ENCODE data around the gene EFCAB5.
"Not testable (repeated sequence)": the region's sequence is repeated elsewhere in the genome, so short reads cannot be mapped to it uniquely, and the experiment has no call there.

The EFCAB5 gene

DNA sequence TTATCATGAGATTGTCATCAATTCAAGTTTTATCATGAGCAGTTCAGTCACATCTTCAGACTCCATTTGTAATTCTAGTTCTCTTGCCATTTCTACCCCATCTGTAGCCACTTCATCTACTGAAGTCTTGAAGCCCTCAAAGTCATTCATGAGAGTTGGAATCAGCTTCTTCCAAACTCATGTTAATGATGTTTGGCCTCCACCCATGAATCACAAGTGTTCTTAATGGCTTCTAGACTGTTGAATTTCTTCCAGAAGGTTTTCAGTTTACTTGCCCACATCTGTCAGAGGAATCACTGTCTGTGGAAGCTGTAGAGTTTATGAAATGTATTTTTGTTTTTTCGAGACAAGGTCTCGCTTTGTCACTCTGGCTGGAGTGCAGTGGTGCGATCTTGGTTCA is 191.2 kb downstream of the EFCAB5 start:
- no peaks in the 10 kb centered on the region for H3K9me3 ChIP-seq
- H3K36me3 ChIP-seq, result peaks cover 11 to 51% (median 16%) of the 10 kb centered on the region in 3 donors
- H3K4me1 ChIP-seq, result no peaks in the 10 kb centered on the region
- no peak overlapping the region for H3K27ac ChIP-seq
- intact Hi-C loops (cut with DNase I; ENCODE audit: low total_unique reads), result no loop called here
- no peaks in the 10 kb centered on the region for H3K27me3 ChIP-seq
- no peak overlapping the region for H3K4me3 ChIP-seq
- TF ChIP-seq, protein P1, sequence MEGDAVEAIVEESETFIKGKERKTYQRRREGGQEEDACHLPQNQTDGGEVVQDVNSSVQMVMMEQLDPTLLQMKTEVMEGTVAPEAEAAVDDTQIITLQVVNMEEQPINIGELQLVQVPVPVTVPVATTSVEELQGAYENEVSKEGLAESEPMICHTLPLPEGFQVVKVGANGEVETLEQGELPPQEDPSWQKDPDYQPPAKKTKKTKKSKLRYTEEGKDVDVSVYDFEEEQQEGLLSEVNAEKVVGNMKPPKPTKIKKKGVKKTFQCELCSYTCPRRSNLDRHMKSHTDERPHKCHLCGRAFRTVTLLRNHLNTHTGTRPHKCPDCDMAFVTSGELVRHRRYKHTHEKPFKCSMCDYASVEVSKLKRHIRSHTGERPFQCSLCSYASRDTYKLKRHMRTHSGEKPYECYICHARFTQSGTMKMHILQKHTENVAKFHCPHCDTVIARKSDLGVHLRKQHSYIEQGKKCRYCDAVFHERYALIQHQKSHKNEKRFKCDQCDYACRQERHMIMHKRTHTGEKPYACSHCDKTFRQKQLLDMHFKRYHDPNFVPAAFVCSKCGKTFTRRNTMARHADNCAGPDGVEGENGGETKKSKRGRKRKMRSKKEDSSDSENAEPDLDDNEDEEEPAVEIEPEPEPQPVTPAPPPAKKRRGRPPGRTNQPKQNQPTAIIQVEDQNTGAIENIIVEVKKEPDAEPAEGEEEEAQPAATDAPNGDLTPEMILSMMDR (IDR thresholded peaks at IDR 0.05), result no peak
- no peak for DNase-seq

DNA sequence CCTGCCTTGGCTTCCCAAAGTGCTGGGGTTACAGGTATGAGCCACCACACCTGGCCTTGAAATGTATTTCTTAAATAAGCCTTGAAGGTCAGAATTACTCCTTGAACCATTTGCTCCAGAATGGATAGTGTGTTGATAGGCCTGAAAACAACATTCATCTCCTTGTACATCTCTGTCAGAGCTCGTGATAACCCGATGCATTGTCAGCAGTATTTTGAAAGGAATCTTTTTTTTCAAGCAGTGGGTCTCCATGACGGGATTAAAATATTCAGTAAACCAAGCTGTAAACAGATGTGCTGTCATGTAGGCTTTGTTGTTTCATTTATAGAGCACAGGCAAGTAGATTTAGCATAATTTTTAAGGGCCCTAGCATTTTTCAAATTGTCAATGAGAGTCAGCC is 191.8 kb downstream of the EFCAB5 start:
- Histone ChIP-seq H3K9me3 (no peaks in the 10 kb centered on the region), H3K4me3 (no peak overlapping the region), H3K27me3 (no peaks in the 10 kb centered on the region), H3K27ac (no peak overlapping the region), H3K4me1 (no peaks in the 10 kb centered on the region), H3K36me3 (peaks cover 6 to 45% (median 16%) of the 10 kb centered on the region in 3 donors)
- no peak for DNase-seq
- intact Hi-C loops (cut with DNase I; ENCODE audit: low total_unique reads), result no loop called here
- TF ChIP-seq, protein P1 (IDR thresholded peaks at IDR 0.05), result no peak

- H3K27ac ChIP-seq, result no peak overlapping the region
- no peaks in the 10 kb centered on the region for H3K27me3 ChIP-seq
- intact Hi-C loops (cut with DNase I; ENCODE audit: low total_unique reads), result no loop called here
- no peak overlapping the region for H3K4me3 ChIP-seq
- H3K36me3 ChIP-seq, result peaks cover 3 to 42% (median 16%) of the 10 kb centered on the region in 3 donors
- H3K9me3 ChIP-seq, result no peaks in the 10 kb centered on the region
- H3K4me1 ChIP-seq, result no peaks in the 10 kb centered on the region
- DNase-seq, result no peak
- TF ChIP-seq, protein P1 (IDR thresholded peaks at IDR 0.05), result no peak
These were observed 193.1 kb downstream of the EFCAB5 start for GRCh38 chr17:30134551-30134950.

DNA sequence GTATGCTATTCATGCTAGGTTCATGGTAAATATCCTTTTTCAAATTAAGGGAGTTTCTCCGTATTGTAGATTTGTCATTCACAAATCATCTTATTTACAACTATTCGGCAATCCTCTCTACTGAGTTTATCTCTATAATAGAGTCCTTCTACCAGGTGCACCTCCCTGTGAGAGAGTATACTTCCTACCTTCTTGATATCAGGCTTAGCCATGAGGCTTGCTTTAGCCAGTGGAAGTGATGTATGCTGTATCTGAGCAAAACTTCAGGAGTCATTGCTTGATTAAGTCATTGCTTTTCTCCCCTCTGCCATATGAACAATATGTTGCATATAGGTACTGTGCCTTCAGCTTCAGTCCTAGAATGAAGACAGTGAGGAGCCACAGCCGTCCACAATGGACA is 195.7 kb downstream of the EFCAB5 start:
- no peaks in the 10 kb centered on the region for H3K27me3 ChIP-seq
- no peaks in the 10 kb centered on the region for H3K4me1 ChIP-seq
- H3K4me3 ChIP-seq, result no peak overlapping the region
- TF ChIP-seq, protein P1 (IDR thresholded peaks at IDR 0.05), result no peak
- no peak for DNase-seq
- no peak overlapping the region for H3K27ac ChIP-seq
- H3K36me3 ChIP-seq, result peaks cover 3 to 33% (median 16%) of the 10 kb centered on the region in 3 donors
- intact Hi-C loops (cut with DNase I; ENCODE audit: low total_unique reads), result no loop called here
- H3K9me3 ChIP-seq, result no peaks in the 10 kb centered on the region

GRCh38 chr17:30147860-30148259 is 206.4 kb downstream of the EFCAB5 start:
- H3K4me1 ChIP-seq; H3K4me3 ChIP-seq; DNase-seq; H3K36me3 ChIP-seq; intact Hi-C loops (cut with DNase I; ENCODE audit: low total_unique reads); H3K27ac ChIP-seq; H3K9me3 ChIP-seq; H3K27me3 ChIP-seq: not testable (repeated sequence)

GRCh38 chr17:30148376-30148775 is 206.9 kb downstream of the EFCAB5 start:
- intact Hi-C loops (cut with DNase I; ENCODE audit: low total_unique reads), result no loop called here
- Histone ChIP-seq H3K27ac (no peak overlapping the region), H3K36me3 (no peaks in the 10 kb centered on the region), H3K4me1 (no peaks in the 10 kb centered on the region), H3K9me3 (no peaks in the 10 kb centered on the region), H3K4me3 (no peak overlapping the region), H3K27me3 (no peaks in the 10 kb centered on the region)
- TF ChIP-seq, protein P1 (IDR thresholded peaks at IDR 0.05), result no peak
- DNase-seq, result no peak

Data from tibial artery (tissue), 4 donors.